ENCODE data around the gene DENND2D. TPM values are rescaled to one million over a fixed set of nuclear protein-coding genes. Genes with fewer than 3 reads are reported as not detected.

DENND2D gene
- polyA plus RNA-seq, 1 donor (not counting 4 experiments of a cell fraction or from before 2014, with no cell fraction given) = 7.8 TPM

- Histone ChIP-seq H3K4me1 (ENCODE audit: control insufficient read depth, extremely low read depth, insufficient read depth, low read length) (peaks cover 28% of the 10 kb centered on the region), H3K27me3 (ENCODE audit: control insufficient read depth, extremely low read depth, insufficient read depth, low read length) (no peaks in the 10 kb centered on the region), H4K20me1 (ENCODE audit: control insufficient read depth, extremely low read depth, insufficient read depth, low read length) (no peaks in the 10 kb centered on the region), H3K9me1 (ENCODE audit: control insufficient read depth, extremely low read depth, insufficient read depth, low read length) (no peaks in the 10 kb centered on the region), H3K9ac (ENCODE audit: control insufficient read depth, extremely low read depth, insufficient read depth, low read length) (no peak overlapping the region), H3K4me2 (ENCODE audit: control insufficient read depth, extremely low read depth, insufficient read depth, low read depth, low read length) (no peak overlapping the region), H3K4me3 (ENCODE audit: control insufficient read depth in 2 of 3, extremely low read depth in 1 of 3, insufficient read depth in 2 of 3, low read depth in 1 of 3, low read length in 3 of 3) (no peak overlapping the region), H3K27ac (ENCODE audit: control insufficient read depth, insufficient read depth, low read length) (no peak overlapping the region), H3K9me3 (ENCODE audit: control insufficient read depth, low read depth, low read length) (no peaks in the 10 kb centered on the region), H3K36me3 (ENCODE audit: control insufficient read depth in 2 of 2, extremely low read depth in 1 of 2, insufficient read depth in 2 of 2, low read length in 2 of 2) (no peaks in the 10 kb centered on the region), H2AFZ (ENCODE audit: control insufficient read depth, low read length) (no peak overlapping the region), H3K79me2 (ENCODE audit: control insufficient read depth, insufficient read depth, low read length) (no peaks in the 10 kb centered on the region)
- dilution Hi-C loops (cut with MboI; ENCODE audit: extremely low pct_ligation_motif_present, low sequenced_read_pairs) = no loop called here
- no peak for FAIRE-seq
- no peak for TF ChIP-seq EZH2 (IDR thresholded peaks at IDR 0.05; ENCODE audit: low read length)
- TF ChIP-seq CTCF (optimal IDR thresholded peaks at IDR 0.05 in 1 of 3, IDR thresholded peaks at IDR 0.05 in 1 of 3, conservative IDR thresholded peaks at IDR 0.05 in 1 of 3; ENCODE audit: extremely low read depth in 1 of 3, insufficient read depth in 2 of 3, low read length in 3 of 3) = no peak
- DNase-seq (ENCODE audit: low read depth, low spot score) = no peak
Observed at GRCh38 chr1:111220302-111220890, 19.9 kb upstream of the DENND2D start.

- no peaks in the 10 kb centered on the region for H4K20me1 ChIP-seq (ENCODE audit: control insufficient read depth, extremely low read depth, insufficient read depth, low read length)
- H3K9me3 ChIP-seq (ENCODE audit: control insufficient read depth, low read depth, low read length) = no peaks in the 10 kb centered on the region
- peaks cover 34% of the 10 kb centered on the region for H3K4me1 ChIP-seq (ENCODE audit: control insufficient read depth, extremely low read depth, insufficient read depth, low read length)
- no peak overlapping the region for H3K4me3 ChIP-seq (ENCODE audit: control insufficient read depth in 2 of 3, extremely low read depth in 1 of 3, insufficient read depth in 2 of 3, low read depth in 1 of 3, low read length in 3 of 3)
- no peak for TF ChIP-seq CTCF (optimal IDR thresholded peaks at IDR 0.05 in 1 of 3, IDR thresholded peaks at IDR 0.05 in 1 of 3, conservative IDR thresholded peaks at IDR 0.05 in 1 of 3; ENCODE audit: extremely low read depth in 1 of 3, insufficient read depth in 2 of 3, low read length in 3 of 3)
- TF ChIP-seq EZH2 (IDR thresholded peaks at IDR 0.05; ENCODE audit: low read length) = no peak
- FAIRE-seq (no peak), DNase-seq (ENCODE audit: low read depth, low spot score) (no peak)
- no peaks in the 10 kb centered on the region for H3K36me3 ChIP-seq (ENCODE audit: control insufficient read depth in 2 of 2, extremely low read depth in 1 of 2, insufficient read depth in 2 of 2, low read length in 2 of 2)
- no peak overlapping the region for H3K27ac ChIP-seq (ENCODE audit: control insufficient read depth, insufficient read depth, low read length)
- no peaks in the 10 kb centered on the region for H3K27me3 ChIP-seq (ENCODE audit: control insufficient read depth, extremely low read depth, insufficient read depth, low read length)
- no peak overlapping the region for H3K9ac ChIP-seq (ENCODE audit: control insufficient read depth, extremely low read depth, insufficient read depth, low read length)
- H3K4me2 ChIP-seq (ENCODE audit: control insufficient read depth, extremely low read depth, insufficient read depth, low read depth, low read length) = no peak overlapping the region
- H3K9me1 ChIP-seq (ENCODE audit: control insufficient read depth, extremely low read depth, insufficient read depth, low read length) = no peaks in the 10 kb centered on the region
- H3K79me2 ChIP-seq (ENCODE audit: control insufficient read depth, insufficient read depth, low read length) = no peaks in the 10 kb centered on the region
- no peak overlapping the region for H2AFZ ChIP-seq (ENCODE audit: control insufficient read depth, low read length)
- dilution Hi-C loops (cut with MboI; ENCODE audit: extremely low pct_ligation_motif_present, low sequenced_read_pairs) = no loop called here
Observed at GRCh38 chr1:111219557-111220286, 19.3 kb upstream of the DENND2D start.
